ENCODE measurements around the gene CPXM2. TPM values are rescaled to one million over a fixed set of nuclear protein-coding genes. Genes with fewer than 3 reads are reported as not detected.

CPXM2 gene
- total RNA-seq, 1 donor from 2014 or later: 0.14 TPM

DNA sequence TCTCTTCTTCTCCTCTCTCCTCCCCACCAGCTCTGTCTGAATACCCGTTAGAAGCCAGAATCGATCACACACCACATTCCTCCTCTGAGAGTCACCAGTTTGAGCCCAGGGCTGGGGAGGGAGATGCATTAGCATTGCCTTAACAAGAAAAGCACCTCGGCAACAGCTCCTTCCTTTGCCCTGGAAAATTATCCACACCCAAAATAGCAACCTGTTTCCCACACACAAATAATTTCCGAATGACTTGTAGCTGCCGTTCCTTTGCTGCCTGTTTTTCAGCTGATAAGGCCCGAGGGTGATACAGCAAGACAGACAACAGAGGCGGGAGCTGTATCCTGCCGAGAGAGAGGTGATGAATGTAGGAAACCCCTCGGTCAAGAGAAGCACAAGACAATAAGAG lies 91.3 kb downstream of the CPXM2 start:
- H3K9me3 Mint-ChIP-seq (ENCODE audit: low read depth): no peaks in the 10 kb centered on the region
- no peak overlapping the region for H3K27ac Mint-ChIP-seq
- no peaks in the 10 kb centered on the region for H3K4me1 Mint-ChIP-seq (ENCODE audit: low read depth)
- H3K27me3 Mint-ChIP-seq: peaks cover 11% of the 10 kb centered on the region
- DNase-seq (ENCODE audit: low spot score, unreplicated experiment): no peak
- no peak overlapping the region for H3K4me3 Mint-ChIP-seq (ENCODE audit: low read depth)
- H3K36me3 Mint-ChIP-seq (ENCODE audit: insufficient read depth): no peaks in the 10 kb centered on the region
- TF ChIP-seq, protein P1, sequence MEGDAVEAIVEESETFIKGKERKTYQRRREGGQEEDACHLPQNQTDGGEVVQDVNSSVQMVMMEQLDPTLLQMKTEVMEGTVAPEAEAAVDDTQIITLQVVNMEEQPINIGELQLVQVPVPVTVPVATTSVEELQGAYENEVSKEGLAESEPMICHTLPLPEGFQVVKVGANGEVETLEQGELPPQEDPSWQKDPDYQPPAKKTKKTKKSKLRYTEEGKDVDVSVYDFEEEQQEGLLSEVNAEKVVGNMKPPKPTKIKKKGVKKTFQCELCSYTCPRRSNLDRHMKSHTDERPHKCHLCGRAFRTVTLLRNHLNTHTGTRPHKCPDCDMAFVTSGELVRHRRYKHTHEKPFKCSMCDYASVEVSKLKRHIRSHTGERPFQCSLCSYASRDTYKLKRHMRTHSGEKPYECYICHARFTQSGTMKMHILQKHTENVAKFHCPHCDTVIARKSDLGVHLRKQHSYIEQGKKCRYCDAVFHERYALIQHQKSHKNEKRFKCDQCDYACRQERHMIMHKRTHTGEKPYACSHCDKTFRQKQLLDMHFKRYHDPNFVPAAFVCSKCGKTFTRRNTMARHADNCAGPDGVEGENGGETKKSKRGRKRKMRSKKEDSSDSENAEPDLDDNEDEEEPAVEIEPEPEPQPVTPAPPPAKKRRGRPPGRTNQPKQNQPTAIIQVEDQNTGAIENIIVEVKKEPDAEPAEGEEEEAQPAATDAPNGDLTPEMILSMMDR (IDR thresholded peaks at IDR 0.05; ENCODE audit: unreplicated experiment): no peak

- Mint-ChIP-seq H3K27me3 (peaks cover 11% of the 10 kb centered on the region), H3K9me3 (ENCODE audit: low read depth) (no peaks in the 10 kb centered on the region), H3K27ac (no peak overlapping the region), H3K36me3 (ENCODE audit: insufficient read depth) (no peaks in the 10 kb centered on the region), H3K4me3 (ENCODE audit: low read depth) (no peak overlapping the region), H3K4me1 (ENCODE audit: low read depth) (no peaks in the 10 kb centered on the region)
- TF ChIP-seq, protein P1 (IDR thresholded peaks at IDR 0.05; ENCODE audit: unreplicated experiment): no peak
- no peak for DNase-seq (ENCODE audit: low spot score, unreplicated experiment)
Measured at GRCh38 chr10:123798856-123799255, 92.8 kb downstream of the CPXM2 start.

DNA sequence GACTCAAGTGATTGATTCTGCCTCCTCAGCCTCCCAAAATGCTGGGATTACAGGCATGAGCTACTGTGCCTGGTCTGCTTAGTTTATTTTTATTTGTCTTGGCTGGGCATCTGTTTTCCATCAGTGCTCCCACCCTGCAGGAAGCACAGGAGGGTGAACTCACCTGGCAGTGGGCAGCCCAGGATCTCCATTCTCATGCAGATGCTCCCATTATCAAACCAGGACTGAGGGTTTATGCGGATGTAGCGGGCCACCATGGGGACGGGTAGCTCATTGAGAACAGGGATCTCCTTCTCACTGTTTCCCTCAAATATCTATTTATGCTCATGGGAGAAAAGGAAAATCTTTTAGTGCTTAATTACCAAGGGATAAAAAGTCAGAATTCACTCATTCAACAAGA lies 93.8 kb downstream of the CPXM2 start:
- H3K9me3 Mint-ChIP-seq (ENCODE audit: low read depth): no peaks in the 10 kb centered on the region
- TF ChIP-seq, protein P1 (IDR thresholded peaks at IDR 0.05; ENCODE audit: unreplicated experiment): no peak
- no peaks in the 10 kb centered on the region for H3K4me1 Mint-ChIP-seq (ENCODE audit: low read depth)
- no peak overlapping the region for H3K4me3 Mint-ChIP-seq (ENCODE audit: low read depth)
- H3K27ac Mint-ChIP-seq: no peak overlapping the region
- no peaks in the 10 kb centered on the region for H3K36me3 Mint-ChIP-seq (ENCODE audit: insufficient read depth)
- DNase-seq (ENCODE audit: low spot score, unreplicated experiment): no peak
- H3K27me3 Mint-ChIP-seq: peaks cover 11% of the 10 kb centered on the region

DNA sequence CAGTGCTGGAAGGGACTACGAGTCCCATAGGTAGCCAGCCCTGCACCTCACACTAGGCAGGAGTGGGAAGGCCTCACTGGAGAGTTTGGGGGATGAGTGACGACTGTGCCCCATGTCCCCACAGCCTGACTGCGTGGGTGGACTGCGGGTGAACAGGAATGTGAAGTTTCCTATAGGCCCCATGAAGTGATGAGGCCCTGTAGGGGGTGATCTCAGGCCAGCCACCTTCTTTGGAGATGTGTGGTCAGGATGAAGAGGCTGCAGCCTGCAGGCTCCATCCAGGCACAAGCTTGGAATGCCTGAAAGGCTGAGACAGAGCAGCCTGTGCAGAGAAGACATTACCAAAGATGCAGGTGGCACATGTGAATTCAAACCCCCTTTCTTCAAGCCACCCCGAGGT lies 94.9 kb downstream of the CPXM2 start:
- Mint-ChIP-seq H3K27me3 (peaks cover 18% of the 10 kb centered on the region), H3K4me3 (ENCODE audit: low read depth) (no peak overlapping the region), H3K27ac (no peak overlapping the region), H3K36me3 (ENCODE audit: insufficient read depth) (no peaks in the 10 kb centered on the region), H3K4me1 (ENCODE audit: low read depth) (no peaks in the 10 kb centered on the region), H3K9me3 (ENCODE audit: low read depth) (no peaks in the 10 kb centered on the region)
- no peak for DNase-seq (ENCODE audit: low spot score, unreplicated experiment)
- TF ChIP-seq, protein P1 (IDR thresholded peaks at IDR 0.05; ENCODE audit: unreplicated experiment): no peak

DNA sequence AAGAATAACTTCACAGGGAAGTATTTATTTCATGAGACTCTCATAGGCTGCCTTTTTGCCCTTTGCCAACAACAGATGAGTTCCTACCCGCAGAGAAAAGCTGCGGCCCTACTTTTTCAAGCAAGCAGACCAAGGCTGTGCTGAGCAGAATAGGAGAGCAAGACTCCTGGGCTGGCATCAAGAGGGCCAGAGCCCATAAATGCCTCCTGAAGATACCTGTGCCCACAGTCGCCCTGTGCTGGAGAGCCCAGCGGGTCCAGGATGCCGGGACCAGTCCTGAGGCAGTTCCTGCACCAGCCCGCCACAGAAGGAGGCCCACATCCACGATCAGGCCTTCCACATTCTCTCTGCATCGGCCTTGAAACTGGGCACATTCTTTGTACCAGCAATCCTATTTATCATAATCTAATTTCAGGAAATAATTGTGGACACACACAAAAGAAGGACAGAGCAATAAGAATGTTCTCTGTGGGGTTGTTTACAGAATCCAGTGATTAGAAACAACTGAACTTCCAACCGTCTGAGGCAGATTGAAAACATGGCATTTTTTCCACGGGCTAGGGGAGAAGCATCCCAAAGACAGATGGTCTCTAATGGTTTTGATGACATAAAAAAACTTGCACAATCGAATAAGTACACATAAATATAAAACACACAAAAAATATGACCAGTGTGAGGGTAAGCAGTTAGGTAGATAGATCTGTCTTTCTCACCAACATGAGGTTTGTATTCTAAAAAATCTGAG lies 95.6 kb downstream of the CPXM2 start:
- Mint-ChIP-seq H3K4me1 (ENCODE audit: low read depth) (no peaks in the 10 kb centered on the region), H3K9me3 (ENCODE audit: low read depth) (peaks cover 3% of the 10 kb centered on the region), H3K4me3 (ENCODE audit: low read depth) (no peak overlapping the region), H3K36me3 (ENCODE audit: insufficient read depth) (no peaks in the 10 kb centered on the region), H3K27me3 (peaks cover 17% of the 10 kb centered on the region), H3K27ac (no peak overlapping the region)
- DNase-seq (ENCODE audit: low spot score, unreplicated experiment): no peak
- TF ChIP-seq, protein P1 (IDR thresholded peaks at IDR 0.05; ENCODE audit: unreplicated experiment): no peak
